Measurements from ENCODE around the gene PDZD7.
A peak's percentile ranks its signal among the peaks of the same experiment; 100 is the strongest.

GRCh38 chr10:101060036-101060950 lies 29.4 kb upstream of the PDZD7 start:
- TF ChIP-seq KLF1 (tag by site-specific recombination; IDR thresholded peaks at IDR 0.05) = no peak
- TF ChIP-seq ZSCAN18 (tag by site-specific recombination; IDR thresholded peaks at IDR 0.05) = no peak
- peak; percentile 75 for TF ChIP-seq CTCF (tag by site-specific recombination; IDR thresholded peaks at IDR 0.05)
- TF ChIP-seq REPIN1 (tag by site-specific recombination; IDR thresholded peaks at IDR 0.05; ENCODE audit: low read depth) = 0 out of 2 replicates have a peak, but pooled peaks have one; percentile 15
- TF ChIP-seq ZNF23 (tag by site-specific recombination; IDR thresholded peaks at IDR 0.05; ENCODE audit: borderline replicate concordance) = no peak
